ENCODE results near the gene RAP1GAP2. TPM values are rescaled to one million over a fixed set of nuclear protein-coding genes. Genes with fewer than 3 reads are reported as not detected.
"Not testable (repeated sequence)": the region's sequence is repeated elsewhere in the genome, so short reads cannot be mapped to it uniquely, and the experiment has no call there.

RAP1GAP2 gene
- total RNA-seq, 4 donors from 2014 or later, result 30.6 to 60.2 (median 41.9) TPM

DNA sequence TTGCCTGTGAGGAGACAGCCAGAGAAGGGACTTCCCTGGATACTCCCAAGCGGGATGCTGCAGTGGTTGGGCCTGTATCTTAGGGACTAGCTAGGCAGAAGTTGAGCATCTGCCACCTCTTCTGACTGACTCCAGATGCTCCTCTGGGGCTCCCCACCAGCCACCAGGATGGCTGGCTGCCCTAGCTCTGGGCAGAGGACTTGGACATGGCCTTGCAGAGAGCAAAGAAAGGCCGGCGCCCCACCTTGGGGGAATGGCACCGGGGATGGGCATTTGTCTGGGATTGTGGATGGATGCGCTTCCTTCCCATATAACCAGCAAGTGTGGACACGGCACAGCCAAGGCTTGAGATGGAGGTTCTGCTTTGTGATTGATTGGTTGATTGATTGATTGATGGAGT lies 198.2 kb downstream of the RAP1GAP2 start:
- peaks cover 0 to 36% (median 0%) of the 10 kb centered on the region in 3 donors for H3K36me3 ChIP-seq
- H3K4me3 ChIP-seq, result no peak overlapping the region
- H3K9me3 ChIP-seq, result no peaks in the 10 kb centered on the region
- H3K27me3 ChIP-seq, result no peaks in the 10 kb centered on the region
- DNase-seq, result peak in 1 of 3 donors; percentile 21
- H3K4me1 ChIP-seq, result no peaks in the 10 kb centered on the region
- TF ChIP-seq POLR2A (IDR thresholded peaks at IDR 0.05), result no peak
- TF ChIP-seq, protein P1, sequence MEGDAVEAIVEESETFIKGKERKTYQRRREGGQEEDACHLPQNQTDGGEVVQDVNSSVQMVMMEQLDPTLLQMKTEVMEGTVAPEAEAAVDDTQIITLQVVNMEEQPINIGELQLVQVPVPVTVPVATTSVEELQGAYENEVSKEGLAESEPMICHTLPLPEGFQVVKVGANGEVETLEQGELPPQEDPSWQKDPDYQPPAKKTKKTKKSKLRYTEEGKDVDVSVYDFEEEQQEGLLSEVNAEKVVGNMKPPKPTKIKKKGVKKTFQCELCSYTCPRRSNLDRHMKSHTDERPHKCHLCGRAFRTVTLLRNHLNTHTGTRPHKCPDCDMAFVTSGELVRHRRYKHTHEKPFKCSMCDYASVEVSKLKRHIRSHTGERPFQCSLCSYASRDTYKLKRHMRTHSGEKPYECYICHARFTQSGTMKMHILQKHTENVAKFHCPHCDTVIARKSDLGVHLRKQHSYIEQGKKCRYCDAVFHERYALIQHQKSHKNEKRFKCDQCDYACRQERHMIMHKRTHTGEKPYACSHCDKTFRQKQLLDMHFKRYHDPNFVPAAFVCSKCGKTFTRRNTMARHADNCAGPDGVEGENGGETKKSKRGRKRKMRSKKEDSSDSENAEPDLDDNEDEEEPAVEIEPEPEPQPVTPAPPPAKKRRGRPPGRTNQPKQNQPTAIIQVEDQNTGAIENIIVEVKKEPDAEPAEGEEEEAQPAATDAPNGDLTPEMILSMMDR (IDR thresholded peaks at IDR 0.05), result no peak
- H3K27ac ChIP-seq, result no peak overlapping the region

DNA sequence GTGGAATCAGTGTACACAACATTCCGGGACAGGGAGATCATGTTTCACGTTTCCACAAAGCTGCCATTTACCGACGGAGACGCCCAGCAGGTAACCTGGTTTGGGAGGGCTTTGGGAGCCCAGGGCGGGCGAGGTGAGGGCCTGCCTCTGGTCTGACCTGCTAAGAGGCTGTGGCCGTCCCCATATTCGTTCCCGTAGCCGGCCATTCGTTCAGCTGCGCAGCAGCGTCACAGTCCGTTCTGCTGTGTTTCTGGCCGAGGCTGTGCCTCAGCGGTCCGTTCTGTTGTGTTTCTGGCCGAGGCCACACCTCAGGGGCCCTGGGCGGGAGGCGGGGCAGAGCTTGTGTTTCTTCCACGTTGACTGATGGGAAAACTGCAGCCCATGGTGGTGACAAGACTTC lies 199.1 kb downstream of the RAP1GAP2 start:
- no peaks in the 10 kb centered on the region for H3K9me3 ChIP-seq
- H3K36me3 ChIP-seq, result peaks cover 0 to 37% (median 0%) of the 10 kb centered on the region in 3 donors
- H3K4me3 ChIP-seq, result no peak overlapping the region
- no peaks in the 10 kb centered on the region for H3K4me1 ChIP-seq
- DNase-seq, result peak in 1 of 3 donors; percentile 21
- no peaks in the 10 kb centered on the region for H3K27me3 ChIP-seq
- no peak overlapping the region for H3K27ac ChIP-seq
- TF ChIP-seq POLR2A (IDR thresholded peaks at IDR 0.05), result no peak
- TF ChIP-seq, protein P1 (IDR thresholded peaks at IDR 0.05), result no peak

DNA sequence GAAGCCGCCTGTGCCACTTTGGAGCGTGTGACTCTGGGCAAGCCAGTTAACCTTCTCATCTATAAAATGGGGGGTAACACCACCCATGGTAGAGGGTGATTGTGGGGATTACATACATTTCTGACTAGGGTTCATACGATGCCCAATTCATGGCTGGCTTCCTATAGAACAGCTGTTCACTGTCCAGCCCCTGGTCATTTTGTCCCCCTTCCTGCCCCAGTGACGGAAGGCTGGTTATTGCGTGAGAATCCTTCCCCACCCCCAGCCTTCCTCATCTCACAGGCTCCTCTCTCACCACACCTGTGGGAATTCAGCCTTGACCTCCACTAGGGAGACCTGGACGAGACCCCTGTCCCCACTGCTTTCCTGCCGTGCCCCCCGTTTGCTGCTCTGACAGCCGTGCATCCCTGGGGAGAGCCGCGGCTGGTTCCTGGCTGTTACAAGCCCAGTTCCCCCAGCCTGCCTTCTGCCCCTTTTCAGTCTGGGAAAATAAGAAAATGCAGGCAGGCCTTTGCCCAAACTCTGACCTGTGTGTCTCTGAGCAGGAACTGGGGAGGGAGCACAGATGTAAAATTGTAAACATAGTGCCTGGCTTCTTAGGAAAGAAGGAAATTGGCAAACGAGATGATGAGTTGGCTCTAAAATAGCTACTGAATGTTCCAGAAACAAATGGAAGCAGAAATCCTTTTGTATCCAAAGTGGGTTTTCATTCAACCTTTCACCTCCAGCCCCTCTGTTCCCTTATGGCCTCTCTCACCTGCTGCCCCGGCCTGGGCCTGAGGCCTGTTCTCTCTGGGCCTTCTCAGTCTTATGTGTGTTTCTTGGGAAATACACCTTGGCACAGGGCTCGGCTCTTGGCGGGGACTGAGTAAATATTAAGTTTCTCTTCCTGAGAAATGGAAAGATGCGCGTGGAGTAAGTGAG lies 199.9 kb downstream of the RAP1GAP2 start:
- DNase-seq, result no peak
- TF ChIP-seq POLR2A (IDR thresholded peaks at IDR 0.05), result no peak
- TF ChIP-seq, protein P1 (IDR thresholded peaks at IDR 0.05), result no peak

DNA sequence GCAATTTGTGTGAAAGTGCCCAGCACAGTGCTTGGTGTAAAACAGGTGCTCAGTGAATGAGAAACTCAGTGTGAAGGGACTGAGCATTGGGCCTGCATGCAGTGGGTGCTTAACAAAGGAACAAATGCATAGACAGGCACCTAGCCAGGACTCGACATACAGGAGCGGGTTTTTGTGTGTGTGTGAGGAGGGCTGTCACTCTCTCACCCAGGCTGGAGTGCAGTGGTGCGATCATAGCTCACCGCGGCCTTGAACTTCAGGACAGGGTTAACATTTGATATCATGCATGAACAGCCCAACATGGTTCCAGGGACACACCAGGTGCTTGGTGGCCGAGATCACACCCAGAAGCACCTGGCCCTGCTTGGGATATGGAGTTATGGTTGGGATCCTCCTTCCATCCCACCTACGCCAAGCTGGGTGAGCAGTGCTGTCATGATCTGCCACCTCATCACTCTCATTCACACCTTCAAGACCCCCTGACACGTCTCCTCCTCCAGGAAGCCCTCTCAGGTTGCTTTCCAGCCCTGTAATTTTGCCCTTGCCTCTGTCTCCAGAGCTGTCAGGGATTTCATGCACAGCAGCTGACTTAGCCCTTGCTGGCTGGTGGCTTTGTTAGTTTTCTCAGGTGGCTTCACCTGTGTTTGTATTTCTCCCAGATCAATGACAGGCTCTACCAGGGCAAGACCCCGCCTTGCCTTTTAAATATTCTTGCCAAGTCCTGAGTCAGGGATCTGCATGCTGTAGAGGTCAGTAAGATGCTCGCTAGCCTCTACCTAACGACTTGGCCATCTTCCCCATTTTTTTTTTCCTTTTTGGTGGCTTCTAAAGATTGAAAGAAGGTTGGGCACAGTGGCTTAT lies 200.8 kb downstream of the RAP1GAP2 start:
- peak in 1 of 3 donors; percentile 19 for DNase-seq
- peaks cover 0 to 28% (median 0%) of the 10 kb centered on the region in 3 donors for H3K36me3 ChIP-seq
- H3K4me3 ChIP-seq, result no peak overlapping the region
- H3K4me1 ChIP-seq, result peaks cover 0 to 2% (median 0%) of the 10 kb centered on the region in 4 donors
- TF ChIP-seq, protein P1 (IDR thresholded peaks at IDR 0.05), result no peak
- no peak for TF ChIP-seq POLR2A (IDR thresholded peaks at IDR 0.05)
- H3K27me3 ChIP-seq, result no peaks in the 10 kb centered on the region
- no peaks in the 10 kb centered on the region for H3K9me3 ChIP-seq
- H3K27ac ChIP-seq, result no peak overlapping the region

More for the DNA sequence above, 199.9 kb downstream of the RAP1GAP2 start:
- H3K4me3 ChIP-seq, result no peak overlapping the region
- no peaks in the 10 kb centered on the region for H3K4me1 ChIP-seq
- no peaks in the 10 kb centered on the region for H3K27me3 ChIP-seq
- H3K9me3 ChIP-seq, result no peaks in the 10 kb centered on the region
- peaks cover 0 to 37% (median 0%) of the 10 kb centered on the region in 3 donors for H3K36me3 ChIP-seq
- no peak overlapping the region for H3K27ac ChIP-seq

DNA sequence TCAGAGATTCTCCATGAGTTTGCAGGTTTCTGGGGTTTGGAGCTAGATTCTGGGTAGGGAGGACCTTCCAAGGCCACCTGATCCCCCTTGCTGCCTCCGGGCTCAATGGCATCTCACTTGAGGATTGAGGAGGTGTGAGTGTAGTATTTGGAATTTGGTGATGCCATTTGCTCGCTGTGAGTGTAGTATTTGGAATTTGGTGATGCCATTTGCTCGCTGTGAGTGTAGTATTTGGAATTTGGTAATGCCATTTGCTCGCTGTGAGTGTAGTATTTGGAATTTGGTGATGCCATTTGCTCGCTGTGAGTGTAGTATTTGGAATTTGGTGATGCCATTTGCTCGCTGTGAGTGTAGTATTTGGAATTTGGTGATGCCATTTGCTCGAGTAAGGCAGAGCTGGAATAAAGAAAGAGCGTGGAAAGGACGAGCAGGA lies 202.2 kb downstream of the RAP1GAP2 start:
- not testable (repeated sequence) for DNase-seq, H3K9me3 ChIP-seq, H3K4me3 ChIP-seq, H3K27me3 ChIP-seq, H3K27ac ChIP-seq
- H3K36me3 ChIP-seq, result peaks cover 0 to 20% (median 0%) of the 10 kb centered on the region in 3 donors
- H3K4me1 ChIP-seq, result peaks cover 0 to 16% (median 8%) of the 10 kb centered on the region in 4 donors

All from Peyer's patch (tissue), 4 donors.